Activated CD8-positive, alpha-beta memory T cell treated with anti-CD3 and anti-CD28 coated beads for 36 hours (primary cell): ENCODE data around the gene CETN3. TPM values are rescaled to one million over a fixed set of nuclear protein-coding genes. Genes with fewer than 3 reads are reported as not detected.
"Not testable (repeated sequence)": the region's sequence is repeated elsewhere in the genome, so short reads cannot be mapped to it uniquely, and the experiment has no call there.

Source experiments
- CTCF ChIA-PET: fragments of 350-600 bp; sonication (Branson Sonifier 250); formaldehyde crosslinking; loops from one replicate; lab custom pipeline; 2021; ENCODE audit warnings: antibody characterized with exemption; lab: Charles Lee
- POLR2A ChIA-PET: fragments of 350-600 bp; sonication (Branson Sonifier 250); formaldehyde crosslinking; loops from one replicate; lab custom pipeline; 2021; ENCODE audit warnings: antibody characterized with exemption; lab: Charles Lee
- total RNA-seq, 2 experiments: library from RNA; stranded (reverse); gene quantifications; one replicate each; pipeline ENCODE4 v1.2.3, GENCODE V29; 2021

CETN3 gene
- total RNA-seq, 2 experiments from 2014 or later = 48.0 to 48.6 TPM

DNA sequence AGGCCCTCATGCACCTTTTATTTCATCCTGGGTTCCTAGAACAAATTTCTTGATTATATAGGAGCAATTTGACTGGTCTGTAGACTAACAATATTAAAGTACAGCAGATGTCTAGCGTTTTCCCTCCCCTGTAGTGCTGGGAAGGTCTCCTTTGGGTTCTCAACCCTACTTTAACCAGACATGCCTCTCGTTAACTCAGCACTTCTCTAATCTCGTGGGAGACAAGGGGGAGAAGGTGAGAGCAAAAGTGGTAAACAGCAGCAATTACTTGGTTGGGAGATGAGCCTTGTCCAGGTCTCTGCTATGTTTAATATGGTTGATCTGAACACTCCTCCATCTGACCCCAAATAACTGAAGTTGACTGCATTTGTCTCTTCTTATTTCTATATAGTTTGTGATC is 22.0 kb downstream of the CETN3 start:
- CTCF ChIA-PET = interaction anchor here (1.3 kb wide), 1 partner anchor 143 kb away, joined by 3 read pairs; no protein-coding TSS in a partner anchor
- POLR2A ChIA-PET = no interaction called here

DNA sequence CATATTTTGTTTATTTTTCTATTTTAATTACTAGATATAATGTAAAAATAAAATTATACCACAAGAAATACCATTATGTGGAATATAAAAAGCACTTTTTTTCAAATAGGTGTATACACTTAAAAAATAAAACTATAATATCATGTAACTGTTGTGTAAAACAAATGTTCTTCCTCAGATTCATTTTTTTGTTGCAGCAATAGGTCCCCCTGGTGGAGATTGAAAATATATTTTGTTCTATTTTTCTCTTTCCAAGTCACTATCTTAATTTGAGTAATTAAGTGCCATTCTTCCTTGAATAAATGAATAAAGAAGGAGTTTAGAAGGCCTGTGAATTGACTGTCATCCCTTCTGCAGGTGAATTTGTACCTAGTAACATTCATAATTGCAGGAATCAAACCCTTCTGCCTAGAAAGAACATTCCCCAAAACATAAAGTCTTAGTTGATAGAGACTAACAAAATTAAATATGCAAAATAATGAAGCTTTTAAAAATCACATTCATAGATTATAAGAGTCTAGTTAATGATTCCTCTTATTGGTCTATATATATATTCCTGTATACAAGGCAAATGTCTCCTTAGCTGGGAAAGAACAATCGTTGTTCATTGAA is 23.4 kb downstream of the CETN3 start:
- POLR2A ChIA-PET = no interaction called here
- CTCF ChIA-PET = interaction anchor here (0.6 to 1.3 kb wide), 3 partner anchors 121 to 700 kb away, joined by 3 to 4 read pairs (median 3); no protein-coding TSS in a partner anchor

GRCh38 chr5:90384389-90384788 is 25.2 kb downstream of the CETN3 start:
- CTCF ChIA-PET = no interaction called here
- POLR2A ChIA-PET = no interaction called here

DNA sequence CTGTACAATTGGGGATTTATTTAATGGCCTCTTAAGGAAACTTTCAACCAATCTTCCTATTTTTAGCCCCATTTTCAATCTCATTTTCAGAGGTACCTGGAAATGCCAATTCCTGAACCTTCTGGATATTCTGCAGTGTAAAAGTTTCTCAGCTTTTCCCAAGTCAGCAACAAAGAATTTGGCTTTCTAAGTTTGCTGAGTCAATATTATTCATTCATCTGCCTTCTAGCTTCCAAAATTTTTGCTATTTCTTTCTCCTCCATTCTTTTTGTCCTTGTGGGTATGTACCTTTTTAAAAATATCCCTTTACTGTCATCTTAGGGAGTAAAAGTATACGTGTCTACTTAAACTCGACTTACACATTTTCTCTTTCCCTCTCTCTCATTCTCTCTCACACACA is 25.7 kb downstream of the CETN3 start:
- ChIA-PET CTCF (no interaction called here), POLR2A (no interaction called here)

DNA sequence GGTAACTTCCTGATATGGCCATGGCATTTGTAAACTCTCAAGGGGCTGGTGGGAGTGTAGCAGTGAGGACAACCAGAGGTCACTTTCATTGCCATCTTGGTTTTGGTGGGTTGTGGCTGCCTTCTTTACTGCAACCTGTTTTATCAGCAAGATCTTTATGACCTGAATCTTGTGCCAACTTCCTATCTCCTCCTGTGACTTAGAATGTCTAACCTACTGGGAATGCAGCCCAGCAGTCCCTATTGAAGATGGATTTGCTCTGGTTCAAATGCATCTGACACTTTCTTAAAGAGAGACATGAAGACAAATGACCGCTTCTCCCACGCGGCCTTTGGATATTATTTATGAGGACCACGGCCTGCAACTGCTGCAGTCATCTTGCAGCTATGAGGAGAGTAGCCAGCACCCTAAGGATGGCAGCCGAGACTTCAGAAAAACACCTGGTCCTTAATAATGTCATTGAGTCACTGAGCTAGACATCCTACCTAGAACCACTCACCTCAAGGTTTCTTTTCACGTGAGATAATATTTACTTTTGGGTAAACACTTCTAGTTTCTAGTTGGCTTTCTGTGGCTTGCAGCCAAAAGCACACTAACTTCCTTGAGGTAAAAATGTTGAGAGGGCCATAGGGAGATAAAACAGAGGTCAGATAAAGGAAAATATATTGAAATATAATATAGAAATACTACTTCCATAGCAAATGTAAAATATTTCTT is 28.2 kb downstream of the CETN3 start:
- ChIA-PET CTCF (no interaction called here), POLR2A (no interaction called here)

GRCh38 chr5:90379652-90380051 is 29.9 kb downstream of the CETN3 start:
- ChIA-PET CTCF (no interaction called here), POLR2A (no interaction called here)

DNA sequence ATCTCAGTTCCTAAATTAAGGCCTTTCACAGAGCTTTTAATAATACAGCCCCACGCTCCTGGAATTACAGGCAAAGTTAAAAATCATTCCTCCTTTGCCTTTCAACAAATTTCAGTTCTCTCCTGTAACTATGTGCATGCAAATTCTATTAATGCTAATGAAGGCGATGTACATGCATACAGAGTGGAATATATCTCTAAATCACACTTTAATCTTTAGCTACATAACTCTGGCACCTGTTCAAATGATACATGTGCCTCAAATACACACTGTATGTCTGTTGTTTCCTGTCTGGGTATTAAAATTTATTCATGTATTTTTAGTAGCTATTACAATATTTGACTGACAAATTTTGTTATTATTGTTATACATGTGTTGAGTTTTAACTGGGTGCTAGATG is 30.8 kb downstream of the CETN3 start:
- ChIA-PET POLR2A (no interaction called here), CTCF (no interaction called here)

DNA sequence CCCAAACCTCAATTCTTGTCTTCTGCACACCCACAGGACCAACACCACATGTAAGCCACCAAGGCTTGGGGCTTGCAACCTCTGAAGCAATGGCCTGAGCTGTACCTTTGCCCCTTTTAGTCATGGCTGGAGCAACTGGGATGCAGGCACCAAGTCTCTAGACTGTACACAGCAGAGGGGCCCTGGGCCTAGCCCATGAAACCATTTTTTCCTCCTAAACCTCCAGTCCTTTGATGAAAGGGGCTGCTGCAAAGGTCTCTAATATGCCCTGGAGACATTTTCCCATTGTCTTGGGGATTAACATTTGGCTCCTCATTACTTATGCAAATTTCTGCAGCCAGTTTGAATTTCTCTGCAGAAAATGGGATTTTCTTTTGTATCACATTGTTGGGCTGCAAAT is 38.3 kb downstream of the CETN3 start:
- POLR2A ChIA-PET, CTCF ChIA-PET: not testable (repeated sequence)

DNA sequence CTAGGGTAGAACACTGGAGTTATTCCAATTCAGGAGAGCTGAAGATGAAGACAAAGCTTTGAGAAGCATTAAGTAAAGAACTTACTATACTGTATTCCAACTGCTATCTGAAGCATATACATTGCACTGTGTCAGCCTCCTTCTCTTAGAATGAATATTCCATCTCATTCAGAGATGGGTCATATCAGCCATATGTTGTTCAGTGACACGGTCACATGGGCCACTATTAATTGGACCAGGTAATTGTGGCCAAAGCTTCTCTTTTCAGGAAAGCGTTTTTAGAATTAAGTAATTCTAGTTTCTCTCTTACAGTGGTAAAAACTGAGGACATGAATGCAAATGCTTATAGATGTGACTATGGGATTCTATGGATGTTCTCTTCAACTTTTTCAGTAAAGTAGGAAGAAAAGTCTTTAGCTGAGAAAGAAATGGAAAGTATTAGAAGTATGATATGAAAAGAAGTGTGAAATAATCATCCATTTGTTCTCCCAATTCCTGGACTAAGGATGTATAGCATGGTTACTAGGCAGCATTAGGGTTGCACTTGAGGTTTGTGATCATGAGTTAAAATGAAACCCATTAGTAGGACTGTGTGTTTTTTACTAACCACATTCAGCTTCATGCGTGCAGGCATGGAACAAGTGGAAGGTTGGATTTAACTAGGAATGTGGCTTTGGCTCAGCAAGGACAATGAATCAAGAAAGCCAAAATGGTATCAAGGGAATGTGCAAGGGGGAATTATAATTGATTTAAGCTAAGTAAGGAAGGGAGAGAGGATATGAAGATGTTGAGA is 40.9 kb downstream of the CETN3 start:
- POLR2A ChIA-PET = no interaction called here

GRCh38 chr5:90367879-90368278 is 41.7 kb downstream of the CETN3 start:
- CTCF ChIA-PET = interaction anchor here (0.6 kb wide), 1 partner anchor 1633 kb away, joined by 3 read pairs; no protein-coding TSS in a partner anchor
- POLR2A ChIA-PET = no interaction called here

More for the DNA sequence above, 40.9 kb downstream of the CETN3 start:
- CTCF ChIA-PET = interaction anchor here (0.6 kb wide), 1 partner anchor 1634 kb away, joined by 3 read pairs; no protein-coding TSS in a partner anchor

DNA sequence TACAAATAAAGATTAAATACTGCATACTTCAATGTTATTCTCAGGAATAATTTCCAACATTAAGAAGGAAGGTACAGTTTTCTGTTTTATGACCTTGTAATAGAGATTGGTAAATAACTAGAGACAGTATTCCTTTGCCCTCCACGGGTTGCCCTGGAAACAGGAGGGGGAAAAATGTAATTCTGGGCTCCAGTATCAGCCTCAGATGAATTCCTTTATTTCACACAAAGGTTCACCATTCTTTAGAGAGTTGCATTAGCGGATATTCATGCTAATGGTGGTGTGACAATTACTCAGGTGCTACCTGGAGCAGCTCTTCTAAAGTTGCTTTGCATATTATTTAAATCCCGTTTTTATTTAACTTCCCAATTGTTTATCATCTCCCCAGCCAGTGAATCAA is 42.6 kb downstream of the CETN3 start:
- CTCF ChIA-PET = no interaction called here
- POLR2A ChIA-PET = no interaction called here

- CTCF ChIA-PET = no interaction called here
Measured at GRCh38 chr5:90365328-90365727, 44.2 kb downstream of the CETN3 start.

DNA sequence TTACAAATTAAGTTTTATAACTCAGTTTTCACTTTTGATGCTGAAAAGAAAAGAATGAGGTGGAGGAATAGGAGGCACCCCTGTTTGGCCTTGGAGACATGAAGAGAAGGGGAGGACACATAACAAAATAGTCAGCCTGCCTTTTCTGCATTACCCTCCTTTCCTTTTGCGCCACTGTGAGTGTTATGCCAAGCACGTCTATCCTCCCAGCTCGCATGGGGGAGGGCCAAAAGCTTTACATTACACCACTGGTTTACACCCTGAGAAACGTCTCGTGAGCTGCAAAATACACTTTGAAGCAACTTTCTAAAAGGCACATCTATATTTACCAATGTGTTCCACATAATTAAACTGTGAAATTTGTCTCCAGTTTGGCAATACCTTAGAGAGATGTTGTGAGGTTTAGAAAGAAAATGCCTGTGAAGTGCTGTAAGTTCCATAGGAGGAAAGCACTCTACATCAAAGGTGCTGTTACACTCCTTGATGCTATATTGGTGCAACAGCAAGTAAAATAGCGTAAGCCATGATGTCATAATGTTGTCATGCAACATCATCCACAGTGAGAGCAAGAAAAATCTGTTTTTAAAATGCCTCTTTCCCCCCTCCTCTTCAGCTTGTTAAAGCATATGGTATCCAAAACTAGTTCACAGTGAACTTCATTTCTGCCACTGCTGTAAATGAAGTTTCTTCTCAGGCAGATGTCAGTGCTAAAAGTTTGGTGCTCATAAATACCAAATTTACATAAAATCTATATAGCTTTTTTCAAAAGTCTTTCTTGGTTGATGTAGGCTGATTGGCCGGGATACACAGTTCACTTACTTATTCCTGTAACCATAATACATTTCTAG is 50.3 kb downstream of the CETN3 start:
- CTCF ChIA-PET = no interaction called here
- POLR2A ChIA-PET = no interaction called here

More at GRCh38 chr5:90365328-90365727, 44.2 kb downstream of the CETN3 start:
- POLR2A ChIA-PET = no interaction called here

DNA sequence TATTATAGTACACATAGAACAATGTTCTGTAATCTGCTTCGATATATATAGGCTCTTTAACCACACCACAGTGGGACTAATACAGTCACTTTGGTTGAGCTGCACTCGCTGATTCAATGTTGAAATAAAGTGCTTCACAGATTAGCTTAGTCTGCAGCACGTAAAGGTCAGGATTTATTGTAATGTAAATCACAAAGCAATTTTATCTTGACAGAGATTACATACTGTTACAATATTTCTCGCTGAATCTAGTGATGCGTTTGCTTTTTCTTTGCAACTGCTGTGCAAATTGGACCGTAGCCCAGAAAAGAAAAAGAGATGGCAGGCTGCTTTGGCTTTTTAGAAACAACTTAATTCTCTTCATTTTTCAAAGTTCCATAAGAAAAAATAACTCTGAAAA is 52.9 kb downstream of the CETN3 start:
- CTCF ChIA-PET = no interaction called here
- POLR2A ChIA-PET = no interaction called here

- POLR2A ChIA-PET = no interaction called here
- CTCF ChIA-PET = no interaction called here
Measured at GRCh38 chr5:90356176-90356575, 53.4 kb downstream of the CETN3 start.

DNA sequence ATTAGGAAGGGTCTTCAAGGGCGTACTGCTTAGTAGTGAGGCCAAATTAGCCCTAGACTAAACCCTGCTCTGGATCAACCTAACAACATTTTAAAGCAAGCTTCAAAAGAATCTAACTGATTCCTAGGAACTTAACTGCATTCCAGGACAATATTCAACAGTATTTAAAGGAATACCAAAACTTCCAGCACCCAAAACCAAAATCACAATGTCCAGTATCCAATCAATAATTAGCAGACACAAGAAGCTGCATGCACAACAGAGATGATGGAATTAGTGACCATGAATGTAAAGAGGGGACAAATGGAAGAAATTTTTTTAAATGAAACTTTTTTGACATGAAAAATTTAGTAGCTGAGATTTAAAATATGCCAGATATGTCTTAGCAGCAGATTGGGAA is 53.9 kb downstream of the CETN3 start:
- POLR2A ChIA-PET = no interaction called here
- CTCF ChIA-PET = no interaction called here

DNA sequence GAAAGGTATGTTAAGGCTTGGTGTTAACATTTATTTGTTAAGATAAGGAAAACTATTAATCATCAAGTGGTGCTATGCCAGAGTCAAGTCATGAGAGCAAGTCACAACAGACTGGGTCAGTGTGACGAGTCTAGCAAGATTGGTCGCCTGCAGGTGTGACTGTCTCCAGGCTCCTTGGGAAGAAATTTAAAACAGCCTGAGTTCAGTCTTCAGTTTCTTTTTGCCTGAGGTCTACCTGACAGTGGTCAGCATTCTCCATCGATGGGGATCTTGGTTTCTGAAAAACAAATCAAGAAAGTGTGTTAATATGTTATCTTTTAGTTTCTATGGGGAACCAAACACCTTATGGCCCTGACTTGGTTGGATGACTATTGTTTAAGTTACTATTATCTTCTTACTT is 56.3 kb downstream of the CETN3 start:
- POLR2A ChIA-PET = no interaction called here
- CTCF ChIA-PET = no interaction called here

- POLR2A ChIA-PET = interaction anchor here (0.6 kb wide), 1 partner anchor 1703 kb away, joined by 6 read pairs; no protein-coding TSS in a partner anchor
- CTCF ChIA-PET = no interaction called here
Measured at GRCh38 chr5:90351101-90351500, 58.5 kb downstream of the CETN3 start.

- POLR2A ChIA-PET = no interaction called here
- CTCF ChIA-PET = no interaction called here
Measured at GRCh38 chr5:90347462-90347861, 62.1 kb downstream of the CETN3 start.
